Vagina (tissue), 2 donors: Measurements from ENCODE around the gene GNRHR.

Source experiments
- CTCF ChIP-seq, 3 experiments: fragments of 450-650 bp in 2 of 3; fragments of 200-600 bp in 1 of 3; sonication (generic) in 1 of 3; IDR thresholded peaks; one replicate each; pipeline ENCODE4 v1.5.1; 2017 to 2019; ENCODE audit warnings: antibody characterized with exemption in 3 of 3, mild to moderate bottlenecking in 2 of 3, moderate library complexity in 2 of 3
- POLR2A ChIP-seq, 2 donors: fragments of 450-650 bp; IDR thresholded peaks; one replicate each; pipeline ENCODE4 v1.6.1; 2017; ENCODE audit warnings: antibody characterized with exemption in 2 of 2, mild to moderate bottlenecking in 2 of 2, moderate library complexity in 2 of 2
- POLR2AphosphoS5 ChIP-seq, 2 donors: sonication (generic); formaldehyde crosslinking; IDR thresholded peaks; one replicate each; pipeline ENCODE4 v1.9.0; 2017; ENCODE audit warnings: antibody characterized with exemption in 2 of 2, mild to moderate bottlenecking in 2 of 2, low read depth in 1 of 2; ENCODE audit not compliant: insufficient read depth in 1 of 2

DNA sequence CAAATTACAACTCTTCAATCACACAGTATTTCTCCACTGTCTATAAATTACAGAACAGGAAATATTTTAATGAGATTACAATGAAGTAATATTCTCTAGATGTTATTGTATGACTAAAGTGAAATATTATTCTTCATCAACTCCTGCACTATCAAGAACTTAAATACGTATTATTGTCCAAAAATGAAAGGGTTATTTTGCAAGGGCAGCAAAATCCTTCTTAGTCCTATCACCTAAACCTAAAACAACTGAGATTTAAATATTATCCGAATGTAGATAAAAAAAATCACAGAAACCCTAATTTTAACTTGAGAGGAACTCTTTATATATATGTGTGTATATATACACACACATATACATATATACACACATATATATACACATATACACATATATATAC is 58.1 kb downstream of the GNRHR start:
- TF ChIP-seq CTCF (IDR thresholded peaks at IDR 0.05) (no peak), POLR2A (IDR thresholded peaks at IDR 0.05) (no peak), POLR2AphosphoS5 (IDR thresholded peaks at IDR 0.05; ENCODE audit: insufficient read depth in 1 of 2, low read depth in 1 of 2) (no peak)
